ENCODE measurements around the gene SLC6A6. TPM values are rescaled to one million over a fixed set of nuclear protein-coding genes. Genes with fewer than 3 reads are reported as not detected.

Gene SLC6A6
- total RNA-seq, 4 donors from 2014 or later = 15.4 to 37.6 (median 20.9) TPM

DNA sequence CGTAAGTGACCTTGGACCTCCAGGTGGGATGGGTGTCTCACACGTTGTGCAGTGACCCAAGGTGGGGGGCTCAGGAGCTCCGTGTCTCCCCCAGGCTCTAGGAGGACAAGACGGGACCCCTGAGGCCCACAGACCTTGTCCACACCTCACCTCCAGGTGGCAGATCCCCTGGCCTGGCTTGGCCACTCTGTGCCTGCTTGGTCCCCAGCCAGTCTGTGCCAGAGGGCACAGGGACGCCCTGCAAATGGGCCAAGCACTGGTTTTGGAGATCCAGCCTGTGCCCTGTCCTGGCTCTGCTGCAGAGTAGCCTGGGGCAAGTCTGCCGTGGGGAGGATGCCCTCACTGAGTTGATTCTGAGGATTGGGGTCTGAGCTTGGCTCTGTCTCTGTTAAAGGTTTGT is 14.0 kb downstream of the SLC6A6 start:
- no peak overlapping the region for H3K4me3 ChIP-seq
- H3K9me3 ChIP-seq = no peaks in the 10 kb centered on the region
- peaks cover 0 to 46% (median 0%) of the 10 kb centered on the region in 3 donors for H3K4me1 ChIP-seq
- no peak for ATAC-seq
- WGBS, 2 donors (ENCODE audit: low coverage in 1 of 2) = no CpG with 5 or more reads among the region's 6 CpGs
- H3K27me3 ChIP-seq = no peaks in the 10 kb centered on the region
- H3K36me3 ChIP-seq = peaks cover 0 to 28% of the 10 kb centered on the region in 2 donors
- TF ChIP-seq EP300 (IDR thresholded peaks at IDR 0.05) (no peak), POLR2AphosphoS5 (IDR thresholded peaks at IDR 0.05) (no peak), POLR2A (IDR thresholded peaks at IDR 0.05) (no peak)
- TF ChIP-seq, protein P1, sequence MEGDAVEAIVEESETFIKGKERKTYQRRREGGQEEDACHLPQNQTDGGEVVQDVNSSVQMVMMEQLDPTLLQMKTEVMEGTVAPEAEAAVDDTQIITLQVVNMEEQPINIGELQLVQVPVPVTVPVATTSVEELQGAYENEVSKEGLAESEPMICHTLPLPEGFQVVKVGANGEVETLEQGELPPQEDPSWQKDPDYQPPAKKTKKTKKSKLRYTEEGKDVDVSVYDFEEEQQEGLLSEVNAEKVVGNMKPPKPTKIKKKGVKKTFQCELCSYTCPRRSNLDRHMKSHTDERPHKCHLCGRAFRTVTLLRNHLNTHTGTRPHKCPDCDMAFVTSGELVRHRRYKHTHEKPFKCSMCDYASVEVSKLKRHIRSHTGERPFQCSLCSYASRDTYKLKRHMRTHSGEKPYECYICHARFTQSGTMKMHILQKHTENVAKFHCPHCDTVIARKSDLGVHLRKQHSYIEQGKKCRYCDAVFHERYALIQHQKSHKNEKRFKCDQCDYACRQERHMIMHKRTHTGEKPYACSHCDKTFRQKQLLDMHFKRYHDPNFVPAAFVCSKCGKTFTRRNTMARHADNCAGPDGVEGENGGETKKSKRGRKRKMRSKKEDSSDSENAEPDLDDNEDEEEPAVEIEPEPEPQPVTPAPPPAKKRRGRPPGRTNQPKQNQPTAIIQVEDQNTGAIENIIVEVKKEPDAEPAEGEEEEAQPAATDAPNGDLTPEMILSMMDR (IDR thresholded peaks at IDR 0.05) = no peak
- H3K27ac ChIP-seq = no peak overlapping the region

- peak; percentile 44 for ATAC-seq
- TF ChIP-seq POLR2A (IDR thresholded peaks at IDR 0.05) (no peak), POLR2AphosphoS5 (IDR thresholded peaks at IDR 0.05) (no peak), EP300 (IDR thresholded peaks at IDR 0.05) (no peak)
- TF ChIP-seq, protein P1 (IDR thresholded peaks at IDR 0.05) = no peak
- Histone ChIP-seq H3K4me3 (no peak overlapping the region), H3K27me3 (no peaks in the 10 kb centered on the region), H3K36me3 (peaks cover 0 to 23% of the 10 kb centered on the region in 2 donors), H3K9me3 (no peaks in the 10 kb centered on the region), H3K27ac (peak overlapping the region in 1 of 4 donors; percentile 24), H3K4me1 (peaks cover 0 to 52% (median 0%) of the 10 kb centered on the region in 3 donors)
- 72 to 94% methylated on average over 3 to 11 of the region's 17 CpGs for WGBS, 2 donors (ENCODE audit: low coverage in 1 of 2)
Measured at GRCh38 chr3:14418296-14419250, 16.2 kb downstream of the SLC6A6 start.

GRCh38 chr3:14422016-14422963 is 19.9 kb downstream of the SLC6A6 start:
- WGBS, 2 donors (ENCODE audit: low coverage in 1 of 2) = 96 to 100% methylated on average over 1 to 7 of the region's 14 CpGs

DNA sequence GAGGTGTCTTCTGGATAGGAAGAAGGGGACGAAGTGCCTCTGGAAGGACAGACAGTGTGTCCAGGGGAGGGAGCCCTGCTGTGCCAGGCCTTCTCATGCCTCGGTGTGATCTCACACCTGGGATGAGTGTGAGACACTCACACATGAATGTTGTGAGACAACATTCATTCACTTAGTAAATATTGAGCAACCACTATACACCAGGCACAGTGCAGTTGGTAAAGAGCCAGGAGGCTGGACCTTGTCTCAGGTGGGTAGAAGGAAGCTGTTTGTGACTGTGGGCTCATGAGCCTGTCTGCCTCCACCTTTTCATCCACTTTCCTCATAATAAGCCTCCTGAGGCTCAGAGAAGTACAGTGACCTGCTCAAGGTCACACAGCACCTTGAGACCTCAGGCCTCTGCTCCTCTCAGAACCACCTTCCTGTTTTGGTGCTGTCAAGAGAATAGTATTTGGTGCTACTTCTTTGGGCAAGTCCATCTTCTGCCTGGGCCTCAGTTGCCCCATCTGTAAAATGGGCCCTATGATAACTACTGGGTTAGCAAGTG is 20.9 kb downstream of the SLC6A6 start:
- H3K4me1 ChIP-seq = peaks cover 0 to 77% (median 0%) of the 10 kb centered on the region in 3 donors
- TF ChIP-seq EP300 (IDR thresholded peaks at IDR 0.05) (no peak), POLR2AphosphoS5 (IDR thresholded peaks at IDR 0.05) (no peak), POLR2A (IDR thresholded peaks at IDR 0.05) (no peak)
- TF ChIP-seq, protein P1 (IDR thresholded peaks at IDR 0.05) = no peak
- no peaks in the 10 kb centered on the region for H3K27me3 ChIP-seq
- H3K36me3 ChIP-seq = no peaks in the 10 kb centered on the region
- WGBS, 2 donors (ENCODE audit: low coverage in 1 of 2) = 83% methylated on average over 2 of the region's 2 CpGs; no CpG with 5 or more reads in 1 of the 2 donors
- H3K27ac ChIP-seq = no peak overlapping the region
- no peak overlapping the region for H3K4me3 ChIP-seq
- H3K9me3 ChIP-seq = no peaks in the 10 kb centered on the region
- no peak for ATAC-seq

More at GRCh38 chr3:14422016-14422963, 19.9 kb downstream of the SLC6A6 start:
- ATAC-seq = no peak
- Histone ChIP-seq H3K27me3 (no peaks in the 10 kb centered on the region), H3K9me3 (no peaks in the 10 kb centered on the region), H3K27ac (no peak overlapping the region), H3K4me1 (peaks cover 0 to 67% (median 0%) of the 10 kb centered on the region in 3 donors), H3K4me3 (no peak overlapping the region), H3K36me3 (peaks cover 0 to 4% of the 10 kb centered on the region in 2 donors)
- TF ChIP-seq, protein P1 (IDR thresholded peaks at IDR 0.05) = no peak
- TF ChIP-seq POLR2AphosphoS5 (IDR thresholded peaks at IDR 0.05) (no peak), EP300 (IDR thresholded peaks at IDR 0.05) (no peak), POLR2A (IDR thresholded peaks at IDR 0.05) (no peak)

Data from gastroesophageal sphincter (tissue), 4 donors.